Measurements from ENCODE around the gene STAC3. TPM values are rescaled to one million over a fixed set of nuclear protein-coding genes. Genes with fewer than 3 reads are reported as not detected.

The STAC3 gene
- total and polyA plus RNA-seq, 2 of the 13 experiments (the other 11 are each of a cell fraction or from before 2014, with no cell fraction given), result 0.18 to 0.22 TPM

DNA sequence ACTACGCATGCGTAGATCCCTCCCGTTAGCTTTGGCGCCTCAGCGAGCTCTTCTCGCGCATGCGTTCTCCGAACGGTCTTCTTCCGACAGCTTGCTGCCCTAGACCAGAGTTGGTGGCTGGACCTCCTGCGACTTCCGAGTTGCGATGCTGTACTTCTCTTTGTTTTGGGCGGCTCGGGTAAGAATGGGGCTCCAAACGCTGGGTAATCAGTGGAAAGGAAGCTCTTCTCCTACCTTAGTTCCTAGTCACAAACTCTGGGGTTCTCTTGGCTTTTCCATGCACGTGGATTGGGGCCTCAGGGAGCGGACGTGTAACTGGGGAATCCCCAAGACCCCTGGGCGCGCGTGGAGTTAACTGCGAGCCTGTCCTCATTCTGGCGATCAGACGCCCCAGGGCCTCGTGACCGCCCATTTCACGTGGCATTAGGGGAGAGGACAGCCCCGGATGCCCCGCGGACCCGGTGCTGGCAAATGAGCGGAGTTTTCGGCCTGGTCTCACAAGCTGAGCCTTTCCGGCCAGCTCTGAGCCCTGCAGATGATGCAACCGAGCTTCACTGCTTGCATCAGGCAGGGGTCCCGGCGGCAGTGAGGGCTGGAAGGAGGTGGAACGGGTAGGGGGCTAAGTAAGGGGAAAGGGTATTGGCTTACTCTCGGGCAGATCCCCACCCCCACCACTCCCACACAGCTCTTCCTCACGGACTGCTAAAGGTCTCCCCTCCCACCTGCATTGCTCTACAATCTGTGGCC, 21.2 kb downstream of the STAC3 start, which contains the start of gene SHMT2 (continued):
- TF ChIP-seq PHF21A (CRISPR knock-in tag; IDR thresholded peaks at IDR 0.05), result peak; percentile 62; the same call in 1 of the 2 replicates
- TF ChIP-seq ASH2L (IDR thresholded peaks at IDR 0.05; ENCODE audit: insufficient read length, low read depth, low read length), result peak; percentile 60
- no peak for TF ChIP-seq SP1 (IDR thresholded peaks at IDR 0.05)
- no peak for TF ChIP-seq SP1 (CRISPR knock-in tag; IDR thresholded peaks at IDR 0.05)
- TF ChIP-seq, protein P1, sequence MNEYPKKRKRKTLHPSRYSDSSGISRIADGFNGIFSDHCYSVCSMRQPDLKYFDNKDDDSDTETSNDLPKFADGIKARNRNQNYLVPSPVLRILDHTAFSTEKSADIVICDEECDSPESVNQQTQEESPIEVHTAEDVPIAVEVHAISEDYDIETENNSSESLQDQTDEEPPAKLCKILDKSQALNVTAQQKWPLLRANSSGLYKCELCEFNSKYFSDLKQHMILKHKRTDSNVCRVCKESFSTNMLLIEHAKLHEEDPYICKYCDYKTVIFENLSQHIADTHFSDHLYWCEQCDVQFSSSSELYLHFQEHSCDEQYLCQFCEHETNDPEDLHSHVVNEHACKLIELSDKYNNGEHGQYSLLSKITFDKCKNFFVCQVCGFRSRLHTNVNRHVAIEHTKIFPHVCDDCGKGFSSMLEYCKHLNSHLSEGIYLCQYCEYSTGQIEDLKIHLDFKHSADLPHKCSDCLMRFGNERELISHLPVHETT (CRISPR knock-in tag; conservative IDR thresholded peaks at IDR 0.05), result peak; percentile 16; the same call in 1 of the 2 replicates
- no peak for TF ChIP-seq ZFP36 (IDR thresholded peaks at IDR 0.05; ENCODE audit: borderline replicate concordance, low read depth, low read length, partially characterized antibody)
- no peak for TF ChIP-seq ZNF510 (CRISPR knock-in tag; IDR thresholded peaks at IDR 0.05; ENCODE audit: low read depth)
- TF ChIP-seq JDP2 (CRISPR knock-in tag; IDR thresholded peaks at IDR 0.05; ENCODE audit: borderline replicate concordance), result no peak
- TF ChIP-seq, protein P2, sequence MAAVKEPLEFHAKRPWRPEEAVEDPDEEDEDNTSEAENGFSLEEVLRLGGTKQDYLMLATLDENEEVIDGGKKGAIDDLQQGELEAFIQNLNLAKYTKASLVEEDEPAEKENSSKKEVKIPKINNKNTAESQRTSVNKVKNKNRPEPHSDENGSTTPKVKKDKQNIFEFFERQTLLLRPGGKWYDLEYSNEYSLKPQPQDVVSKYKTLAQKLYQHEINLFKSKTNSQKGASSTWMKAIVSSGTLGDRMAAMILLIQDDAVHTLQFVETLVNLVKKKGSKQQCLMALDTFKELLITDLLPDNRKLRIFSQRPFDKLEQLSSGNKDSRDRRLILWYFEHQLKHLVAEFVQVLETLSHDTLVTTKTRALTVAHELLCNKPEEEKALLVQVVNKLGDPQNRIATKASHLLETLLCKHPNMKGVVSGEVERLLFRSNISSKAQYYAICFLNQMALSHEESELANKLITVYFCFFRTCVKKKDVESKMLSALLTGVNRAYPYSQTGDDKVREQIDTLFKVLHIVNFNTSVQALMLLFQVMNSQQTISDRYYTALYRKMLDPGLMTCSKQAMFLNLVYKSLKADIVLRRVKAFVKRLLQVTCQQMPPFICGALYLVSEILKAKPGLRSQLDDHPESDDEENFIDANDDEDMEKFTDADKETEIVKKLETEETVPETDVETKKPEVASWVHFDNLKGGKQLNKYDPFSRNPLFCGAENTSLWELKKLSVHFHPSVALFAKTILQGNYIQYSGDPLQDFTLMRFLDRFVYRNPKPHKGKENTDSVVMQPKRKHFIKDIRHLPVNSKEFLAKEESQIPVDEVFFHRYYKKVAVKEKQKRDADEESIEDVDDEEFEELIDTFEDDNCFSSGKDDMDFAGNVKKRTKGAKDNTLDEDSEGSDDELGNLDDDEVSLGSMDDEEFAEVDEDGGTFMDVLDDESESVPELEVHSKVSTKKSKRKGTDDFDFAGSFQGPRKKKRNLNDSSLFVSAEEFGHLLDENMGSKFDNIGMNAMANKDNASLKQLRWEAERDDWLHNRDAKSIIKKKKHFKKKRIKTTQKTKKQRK (IDR thresholded peaks at IDR 0.05; ENCODE audit: low read length), result no peak
- TF ChIP-seq, protein P3, sequence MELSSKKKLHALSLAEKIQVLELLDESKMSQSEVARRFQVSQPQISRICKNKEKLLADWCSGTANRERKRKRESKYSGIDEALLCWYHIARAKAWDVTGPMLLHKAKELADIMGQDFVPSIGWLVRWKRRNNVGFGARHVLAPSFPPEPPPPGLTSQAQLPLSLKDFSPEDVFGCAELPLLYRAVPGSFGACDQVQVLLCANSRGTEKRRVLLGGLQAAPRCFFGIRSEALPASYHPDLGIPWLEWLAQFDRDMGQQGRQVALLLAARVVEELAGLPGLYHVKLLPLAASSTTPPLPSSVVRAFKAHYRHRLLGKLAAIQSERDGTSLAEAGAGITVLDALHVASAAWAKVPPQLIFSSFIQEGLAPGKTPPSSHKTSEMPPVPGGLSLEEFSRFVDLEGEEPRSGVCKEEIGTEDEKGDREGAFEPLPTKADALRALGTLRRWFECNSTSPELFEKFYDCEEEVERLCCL (CRISPR knock-in tag; IDR thresholded peaks at IDR 0.05; ENCODE audit: borderline replicate concordance), result no peak
- peak; percentile 18 for TF ChIP-seq ZNF605 (CRISPR knock-in tag; IDR thresholded peaks at IDR 0.05)
- TF ChIP-seq, protein P4, sequence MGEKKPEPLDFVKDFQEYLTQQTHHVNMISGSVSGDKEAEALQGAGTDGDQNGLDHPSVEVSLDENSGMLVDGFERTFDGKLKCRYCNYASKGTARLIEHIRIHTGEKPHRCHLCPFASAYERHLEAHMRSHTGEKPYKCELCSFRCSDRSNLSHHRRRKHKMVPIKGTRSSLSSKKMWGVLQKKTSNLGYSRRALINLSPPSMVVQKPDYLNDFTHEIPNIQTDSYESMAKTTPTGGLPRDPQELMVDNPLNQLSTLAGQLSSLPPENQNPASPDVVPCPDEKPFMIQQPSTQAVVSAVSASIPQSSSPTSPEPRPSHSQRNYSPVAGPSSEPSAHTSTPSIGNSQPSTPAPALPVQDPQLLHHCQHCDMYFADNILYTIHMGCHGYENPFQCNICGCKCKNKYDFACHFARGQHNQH (CRISPR knock-in tag; IDR thresholded peaks at IDR 0.05), result peak; percentile 55; the same call in 1 of the 2 replicates
- no peak for TF ChIP-seq ZZZ3 (CRISPR knock-in tag; IDR thresholded peaks at IDR 0.05; ENCODE audit: borderline replicate concordance)
- no peak for TF ChIP-seq ZNF224 (CRISPR knock-in tag; IDR thresholded peaks at IDR 0.05)
- 0 out of 2 replicates have a peak, but pooled peaks have one; percentile 56 for TF ChIP-seq CHCHD3 (CRISPR knock-in tag; IDR thresholded peaks at IDR 0.05)
- peak; percentile 25 for TF ChIP-seq TEAD3 (CRISPR knock-in tag; optimal IDR thresholded peaks at IDR 0.05; ENCODE audit: borderline replicate concordance)
- TF ChIP-seq, protein P5, sequence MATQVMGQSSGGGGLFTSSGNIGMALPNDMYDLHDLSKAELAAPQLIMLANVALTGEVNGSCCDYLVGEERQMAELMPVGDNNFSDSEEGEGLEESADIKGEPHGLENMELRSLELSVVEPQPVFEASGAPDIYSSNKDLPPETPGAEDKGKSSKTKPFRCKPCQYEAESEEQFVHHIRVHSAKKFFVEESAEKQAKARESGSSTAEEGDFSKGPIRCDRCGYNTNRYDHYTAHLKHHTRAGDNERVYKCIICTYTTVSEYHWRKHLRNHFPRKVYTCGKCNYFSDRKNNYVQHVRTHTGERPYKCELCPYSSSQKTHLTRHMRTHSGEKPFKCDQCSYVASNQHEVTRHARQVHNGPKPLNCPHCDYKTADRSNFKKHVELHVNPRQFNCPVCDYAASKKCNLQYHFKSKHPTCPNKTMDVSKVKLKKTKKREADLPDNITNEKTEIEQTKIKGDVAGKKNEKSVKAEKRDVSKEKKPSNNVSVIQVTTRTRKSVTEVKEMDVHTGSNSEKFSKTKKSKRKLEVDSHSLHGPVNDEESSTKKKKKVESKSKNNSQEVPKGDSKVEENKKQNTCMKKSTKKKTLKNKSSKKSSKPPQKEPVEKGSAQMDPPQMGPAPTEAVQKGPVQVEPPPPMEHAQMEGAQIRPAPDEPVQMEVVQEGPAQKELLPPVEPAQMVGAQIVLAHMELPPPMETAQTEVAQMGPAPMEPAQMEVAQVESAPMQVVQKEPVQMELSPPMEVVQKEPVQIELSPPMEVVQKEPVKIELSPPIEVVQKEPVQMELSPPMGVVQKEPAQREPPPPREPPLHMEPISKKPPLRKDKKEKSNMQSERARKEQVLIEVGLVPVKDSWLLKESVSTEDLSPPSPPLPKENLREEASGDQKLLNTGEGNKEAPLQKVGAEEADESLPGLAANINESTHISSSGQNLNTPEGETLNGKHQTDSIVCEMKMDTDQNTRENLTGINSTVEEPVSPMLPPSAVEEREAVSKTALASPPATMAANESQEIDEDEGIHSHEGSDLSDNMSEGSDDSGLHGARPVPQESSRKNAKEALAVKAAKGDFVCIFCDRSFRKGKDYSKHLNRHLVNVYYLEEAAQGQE (IDR thresholded peaks at IDR 0.05; ENCODE audit: borderline replicate concordance in 1 of 2, low read depth in 1 of 2, low read length in 2 of 2), result no peak
- no peak for TF ChIP-seq TEAD2 (CRISPR knock-in tag; IDR thresholded peaks at IDR 0.05)
